Activated CD8-positive, alpha-beta memory T cell treated with anti-CD3 and anti-CD28 coated beads, Interleukin-2, amount 50 U/mL, for 4 hours (primary cell): ENCODE data around the gene MIB2.

ENCODE experiments used
- DNase-seq: peaks from one replicate; pipeline ENCODE4 v3.0.0-alpha.2; 2020

The MIB2 gene

DNA sequence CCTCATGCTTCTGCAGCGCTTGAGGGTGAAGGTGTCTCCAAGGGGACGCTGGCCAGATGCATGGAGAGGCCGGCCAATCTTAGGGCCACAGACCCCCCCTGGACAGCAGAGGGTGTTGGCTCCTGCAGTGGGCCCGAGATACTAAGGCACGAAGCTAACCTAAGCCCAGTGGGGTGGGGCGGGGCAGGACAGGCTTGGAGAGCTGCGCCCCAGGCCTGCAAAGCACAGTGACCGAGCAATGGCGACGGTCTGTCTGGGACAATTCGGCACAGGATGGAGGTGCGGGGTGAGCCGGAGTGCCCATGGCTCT lies 16.6 kb upstream of the MIB2 start:
- DNase-seq, result no peak

DNA sequence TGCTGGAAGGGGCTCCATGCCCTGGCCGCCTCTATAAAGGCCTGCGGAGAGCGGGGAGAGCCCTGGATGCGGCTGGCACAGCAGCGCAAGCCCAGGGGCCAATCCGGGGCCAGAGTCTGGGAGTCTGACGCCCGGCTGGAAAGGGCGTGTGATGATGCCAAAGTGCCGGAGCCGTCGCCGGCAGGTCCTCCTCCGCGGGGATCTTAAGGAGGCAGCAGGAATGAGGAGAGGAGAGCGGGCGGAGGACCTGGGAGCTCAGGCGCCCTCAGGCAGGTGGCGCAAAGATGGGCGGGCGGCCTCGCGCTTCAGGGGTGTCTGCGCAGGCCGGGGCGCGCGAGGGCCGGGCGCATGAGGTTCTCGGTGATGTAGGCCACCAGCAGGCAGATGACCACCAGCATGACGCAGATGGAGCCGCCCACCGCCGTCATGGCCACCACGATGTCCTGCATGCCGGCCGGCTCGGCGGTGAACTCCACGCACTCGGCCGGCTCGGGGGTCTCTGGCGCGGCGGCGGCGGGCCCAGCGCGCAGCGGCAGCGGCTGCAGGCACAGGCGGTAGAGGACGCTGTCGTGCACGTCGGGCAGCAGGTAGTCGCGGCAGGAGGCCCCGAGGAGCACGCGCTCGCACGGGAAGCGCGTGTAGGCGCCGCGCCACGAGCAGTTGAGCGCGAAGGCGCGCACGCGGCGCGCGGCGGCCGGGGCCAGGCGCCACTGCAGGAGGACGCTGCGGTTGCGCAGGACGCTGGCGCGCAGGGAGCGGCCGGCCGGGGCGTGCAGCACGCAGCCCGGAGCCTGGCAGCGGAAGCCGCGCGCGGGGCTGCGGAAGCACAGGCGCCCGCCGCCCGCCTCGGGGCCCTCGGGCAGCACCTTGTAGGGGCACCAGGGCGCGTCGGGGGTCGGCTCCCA lies 16.0 kb upstream of the MIB2 start:
- DNase-seq, result no peak

DNA sequence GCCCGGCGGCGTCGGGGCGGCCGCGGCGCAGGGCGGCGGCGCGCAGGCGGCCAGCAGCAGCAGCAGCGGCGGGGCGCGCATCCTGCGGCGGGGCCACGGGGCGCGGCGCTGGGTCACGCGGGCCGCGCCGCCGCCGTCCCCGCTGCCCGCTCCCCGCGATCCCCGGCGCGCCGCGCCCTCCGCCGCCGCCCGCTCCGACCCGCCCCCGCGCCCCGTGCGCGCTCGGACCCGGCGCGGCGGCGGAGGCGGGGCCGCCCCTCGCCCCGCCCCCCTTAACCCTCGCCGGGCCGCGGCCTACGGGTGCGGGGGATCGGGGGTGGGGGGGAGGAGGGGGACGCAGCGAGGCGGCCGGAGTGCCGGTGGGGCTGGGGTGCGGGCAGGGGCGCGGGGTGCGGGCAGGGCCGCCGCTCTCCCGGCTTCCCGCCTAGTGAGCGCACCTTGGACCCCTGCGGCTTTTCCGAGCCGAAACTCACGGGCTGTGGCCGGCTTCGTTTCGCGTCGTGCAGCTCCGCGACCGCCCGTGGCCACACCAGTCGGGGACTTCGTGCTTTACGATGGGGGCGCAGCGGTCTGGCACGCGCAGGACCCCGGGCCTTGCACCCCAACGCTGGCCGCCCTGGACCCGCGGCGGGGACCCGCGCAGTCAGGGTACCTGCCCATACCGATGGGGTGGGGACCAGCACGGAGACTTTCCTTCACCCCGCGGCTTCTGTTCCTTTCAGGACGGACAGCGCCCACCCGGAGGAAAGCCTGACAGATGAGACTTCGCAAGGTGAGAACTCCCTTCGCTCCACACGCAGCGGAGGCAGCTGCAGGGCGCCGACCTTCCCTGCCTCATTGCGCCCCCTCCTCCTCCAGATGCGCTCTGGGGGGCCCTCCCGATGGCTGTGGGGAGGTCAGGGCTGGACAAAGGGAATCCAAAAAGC lies 15.1 kb upstream of the MIB2 start, which contains the start of gene FNDC10:
TSS of gene FNDC10 (minus strand) at position 201 of the 926 bp plus-strand sequence. CDS start at position 81, 120 bp downstream.
- no peak for DNase-seq

DNA sequence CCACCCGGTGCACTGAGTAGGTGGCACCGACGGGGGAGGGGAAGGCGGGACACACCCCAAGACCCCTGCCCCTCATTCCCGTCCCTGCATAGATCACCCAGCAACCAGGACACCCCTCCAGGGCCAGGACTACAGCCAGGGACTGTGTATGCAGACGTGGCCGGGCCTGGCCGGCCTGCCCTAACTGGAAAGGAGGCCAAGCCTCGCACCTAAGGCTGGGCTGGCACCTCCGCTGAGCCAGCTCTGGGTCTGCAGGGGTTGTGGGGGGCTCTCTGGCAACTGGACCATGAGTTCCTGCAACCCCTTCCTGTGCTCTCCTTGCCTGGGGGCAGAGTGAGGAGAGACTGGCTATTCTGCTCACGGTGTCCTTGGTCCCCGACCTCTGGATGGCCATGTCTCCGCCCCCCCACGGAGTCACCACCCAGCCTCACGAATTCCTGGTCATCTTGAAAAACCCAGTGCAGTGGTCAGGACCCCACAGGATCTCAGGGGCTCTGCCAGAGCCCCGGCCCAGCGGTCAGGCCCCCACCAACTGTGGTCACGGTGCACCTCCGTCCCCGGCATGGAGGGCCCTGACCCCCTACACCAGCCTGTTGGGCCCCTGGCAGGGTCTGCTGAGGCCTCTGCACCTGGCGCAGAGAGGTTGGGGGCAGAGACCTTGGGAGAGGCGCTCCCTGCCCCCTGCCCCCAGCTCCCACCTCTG lies 14.3 kb upstream of the MIB2 start:
- no peak for DNase-seq

DNA sequence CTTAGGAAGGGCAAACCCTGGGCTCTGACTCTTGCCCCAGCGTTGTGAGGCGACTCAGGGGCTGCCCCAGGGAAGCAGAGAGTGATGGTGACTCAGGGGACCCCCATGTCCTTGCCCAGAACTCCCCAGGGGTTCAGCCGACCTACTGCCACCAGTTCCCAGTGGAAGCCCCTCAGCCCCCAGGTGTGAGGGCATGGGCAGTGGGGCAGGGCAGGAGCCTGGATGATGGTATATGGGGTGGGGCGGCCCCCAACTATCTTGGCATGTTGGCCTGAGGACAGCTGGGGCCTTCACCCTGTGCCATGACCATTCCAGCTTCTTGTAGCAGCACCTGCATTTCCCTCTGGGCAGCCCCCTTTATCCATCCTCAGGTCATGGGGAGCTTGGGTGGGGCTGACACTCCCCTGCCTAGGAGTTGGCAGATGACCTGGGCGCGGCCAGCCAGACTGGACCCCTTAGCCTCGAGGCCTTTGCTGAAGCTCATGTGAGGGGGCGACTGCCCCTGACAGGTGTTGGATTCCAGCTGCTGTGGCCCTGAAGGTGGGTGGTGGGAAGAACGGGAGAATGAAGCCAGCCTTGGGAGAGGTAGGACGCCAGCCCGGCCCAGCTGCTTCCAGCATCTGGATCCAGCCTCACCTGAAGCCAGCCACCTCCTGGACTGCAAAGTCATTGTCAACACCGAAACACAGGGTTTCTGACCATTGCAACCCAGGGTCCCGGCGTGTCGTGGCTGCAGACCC lies 13.6 kb upstream of the MIB2 start:
- no peak for DNase-seq

DNA sequence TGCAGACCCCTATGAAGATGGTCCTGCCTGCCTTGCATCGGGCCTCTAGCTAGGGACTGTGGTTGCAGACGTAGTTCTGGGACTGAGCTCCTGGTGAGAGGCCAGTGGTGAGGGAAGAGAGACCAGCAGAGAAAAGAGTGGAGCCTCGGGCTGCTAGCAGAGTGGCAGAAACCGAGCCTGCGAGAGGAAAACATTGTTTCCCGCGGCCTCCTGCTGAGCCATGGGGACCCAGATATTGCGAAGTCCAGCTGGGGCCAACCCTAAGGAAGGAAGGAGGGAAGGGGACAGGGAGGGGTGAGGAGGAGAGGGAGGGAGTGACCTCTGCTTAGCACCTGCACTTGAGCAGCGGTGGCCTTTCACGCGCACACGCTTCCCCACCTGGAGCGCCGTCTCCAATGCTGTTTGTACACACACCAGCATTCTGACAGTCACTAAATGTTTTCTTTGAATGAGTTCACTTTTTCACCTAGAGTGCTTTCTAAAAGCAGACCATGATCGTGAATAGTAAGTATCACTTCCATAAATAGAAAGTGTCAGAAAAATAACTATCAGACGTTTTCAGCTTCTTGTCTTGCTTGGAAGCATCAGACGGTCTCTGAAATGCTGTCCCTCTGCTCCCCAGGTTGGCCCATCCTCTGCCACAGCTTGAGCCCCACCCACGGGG lies 12.9 kb upstream of the MIB2 start:
- no peak for DNase-seq

DNA sequence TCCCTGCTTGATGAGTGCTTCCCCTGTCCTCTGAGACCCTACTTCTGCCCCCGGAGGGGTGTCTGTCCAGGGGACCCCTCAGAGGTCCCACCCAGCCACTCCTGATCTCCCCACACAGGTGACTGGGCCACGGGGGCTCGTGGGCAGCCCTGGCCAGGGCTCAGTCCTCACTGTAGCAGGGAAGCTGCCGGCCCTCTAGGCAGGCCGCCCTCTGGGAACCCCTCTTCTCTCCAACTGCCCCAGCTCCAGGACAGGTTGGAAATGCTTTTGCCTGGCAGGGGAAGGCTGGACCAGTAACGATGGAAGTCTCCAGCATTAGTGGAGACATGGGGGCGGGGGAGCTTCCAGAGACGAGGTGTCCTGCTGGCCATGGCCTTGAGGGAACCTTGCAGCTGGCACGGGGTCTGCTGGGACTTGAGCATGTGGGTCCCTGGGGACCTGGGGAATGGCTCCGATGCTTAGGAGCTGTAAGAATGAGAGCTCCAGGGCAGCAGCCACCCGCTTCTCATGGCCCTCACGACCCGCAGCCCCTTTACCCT lies 12.3 kb upstream of the MIB2 start:
- DNase-seq, result no peak

DNA sequence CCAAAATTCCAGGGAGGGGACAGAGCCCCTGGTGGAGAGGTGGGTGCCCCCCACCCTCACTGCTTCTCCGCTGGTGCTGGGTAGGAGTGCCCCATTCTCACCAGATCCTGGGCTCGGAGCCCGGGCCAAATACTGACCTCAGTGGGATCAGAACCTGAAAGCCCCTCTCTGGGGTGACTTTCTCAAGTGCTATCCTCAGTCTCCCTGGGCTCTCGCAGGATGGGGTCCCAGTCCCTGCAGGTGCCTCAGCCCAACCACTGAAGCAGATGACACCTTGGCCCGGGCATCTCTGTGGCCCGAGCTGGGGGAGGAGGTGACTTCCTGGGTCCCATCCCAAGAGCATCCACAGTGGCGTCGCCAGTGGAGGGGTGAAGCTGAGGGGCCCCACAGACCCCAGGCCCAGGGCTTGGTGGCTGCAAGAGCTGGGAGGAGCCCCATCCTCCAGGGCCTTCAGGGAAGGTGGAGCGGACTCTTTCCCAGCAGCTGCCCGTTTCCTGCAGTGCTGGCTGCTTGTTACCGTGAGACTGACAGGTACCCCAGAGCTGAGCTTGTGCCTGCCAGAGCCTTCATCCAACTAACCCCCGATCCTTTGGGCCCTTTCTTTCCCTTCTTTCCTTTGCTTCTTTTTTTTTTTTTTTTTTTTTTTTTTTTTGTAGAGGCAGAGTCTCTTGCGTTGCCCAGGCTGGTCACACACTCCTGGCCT lies 11.5 kb upstream of the MIB2 start:
- DNase-seq, result no peak

DNA sequence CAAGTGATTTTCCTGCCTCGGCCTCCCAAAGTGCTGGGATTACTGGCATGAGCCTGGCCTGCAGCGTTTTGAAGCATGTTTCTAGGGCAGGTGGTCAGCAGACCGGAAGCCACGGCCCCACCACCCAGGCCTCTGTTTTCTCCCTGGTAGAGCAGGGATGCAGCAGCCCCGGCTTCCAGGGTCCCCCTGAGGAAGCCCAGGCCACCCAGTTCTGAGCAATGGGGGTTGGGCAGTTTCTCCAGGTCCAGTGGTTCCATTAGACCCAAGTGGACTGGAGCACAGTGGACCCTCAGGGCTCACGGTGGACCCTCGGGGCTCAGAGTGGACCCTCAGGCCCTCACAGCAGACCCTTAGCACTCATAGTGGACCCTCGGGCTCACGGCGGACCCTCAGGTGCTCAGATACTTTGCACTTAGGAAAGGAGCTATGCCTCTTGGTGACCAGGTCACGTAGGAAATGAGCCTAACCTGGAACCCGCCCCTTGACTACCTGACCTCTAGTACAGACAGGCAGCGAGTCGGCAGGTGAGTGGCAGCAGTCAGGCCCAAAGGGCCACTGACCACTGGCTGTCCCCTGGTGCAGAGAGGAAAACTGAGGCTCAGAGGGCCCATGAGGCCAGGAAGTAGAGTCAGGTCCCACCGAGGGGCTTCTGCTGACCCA lies 10.8 kb upstream of the MIB2 start:
- no peak for DNase-seq

DNA sequence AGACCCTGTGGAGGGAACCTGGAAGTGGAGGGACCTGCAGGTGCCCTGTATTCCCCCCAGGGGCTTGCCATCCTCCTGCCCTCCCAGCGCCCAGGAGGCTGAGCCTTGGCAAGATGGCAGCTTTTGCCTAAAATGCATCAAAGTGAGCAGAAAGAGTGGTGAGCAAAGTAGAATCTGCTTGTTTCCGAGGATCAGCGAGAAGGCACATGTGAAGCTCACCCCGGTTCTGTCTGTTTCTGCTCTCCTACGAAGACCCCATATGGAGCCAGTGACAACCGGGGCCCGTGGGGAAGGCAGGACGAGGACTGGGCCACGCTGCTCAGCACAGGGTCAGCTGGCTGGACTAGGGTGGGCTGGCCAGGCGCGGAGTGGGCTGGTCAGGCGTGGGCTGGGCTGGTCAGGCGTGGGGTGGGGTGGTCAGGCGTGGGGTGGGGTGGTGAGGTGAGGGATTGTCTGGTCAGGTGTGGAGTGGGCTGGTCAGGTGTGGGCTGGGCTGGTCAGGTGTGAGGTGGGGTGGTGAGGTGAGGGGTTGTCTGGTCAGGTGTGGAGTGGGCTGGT lies 10.2 kb upstream of the MIB2 start:
- DNase-seq, result no peak

DNA sequence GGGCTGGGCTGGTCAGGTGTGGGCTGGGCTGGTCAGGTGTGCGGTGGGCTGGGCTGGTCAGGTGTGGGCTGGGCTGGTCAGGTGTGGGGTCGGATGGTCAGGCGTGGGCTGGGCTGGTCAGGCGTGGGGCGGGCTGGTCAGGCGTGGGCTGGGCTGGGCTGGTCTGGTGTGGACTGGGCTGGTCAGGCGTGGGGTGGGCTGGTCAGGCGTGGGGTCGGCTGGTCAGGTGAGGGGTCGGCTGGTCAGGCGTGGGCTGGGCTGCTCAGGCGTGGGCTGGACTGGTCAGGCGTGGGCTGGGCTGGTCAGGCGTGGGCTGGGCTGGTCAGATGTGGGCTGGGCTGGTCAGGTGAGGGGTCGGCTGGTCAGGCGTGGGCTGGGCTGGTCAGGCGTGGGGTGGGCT lies 9.6 kb upstream of the MIB2 start:
- DNase-seq, result no peak

DNA sequence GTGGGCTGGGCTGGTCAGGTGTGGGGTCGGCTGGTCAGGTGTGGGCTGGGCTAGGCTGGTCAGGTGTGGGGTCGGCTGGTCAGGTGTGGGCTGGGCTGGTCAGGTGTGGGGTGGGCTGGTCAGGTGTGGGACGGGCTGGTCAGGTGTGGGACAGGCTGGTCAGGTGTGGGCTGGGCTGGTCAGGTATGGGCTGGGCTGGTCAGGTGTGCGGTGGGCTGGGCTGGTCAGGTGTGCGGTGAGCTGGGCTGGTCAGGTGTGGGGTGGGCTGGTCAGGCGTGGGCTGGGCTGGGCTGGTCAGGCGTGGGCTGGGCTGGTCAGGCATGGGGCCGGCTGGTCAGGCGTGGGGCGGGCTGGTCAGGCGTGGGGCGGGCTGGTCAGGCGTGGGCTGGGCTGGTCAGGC lies 9.1 kb upstream of the MIB2 start:
- no peak for DNase-seq

DNA sequence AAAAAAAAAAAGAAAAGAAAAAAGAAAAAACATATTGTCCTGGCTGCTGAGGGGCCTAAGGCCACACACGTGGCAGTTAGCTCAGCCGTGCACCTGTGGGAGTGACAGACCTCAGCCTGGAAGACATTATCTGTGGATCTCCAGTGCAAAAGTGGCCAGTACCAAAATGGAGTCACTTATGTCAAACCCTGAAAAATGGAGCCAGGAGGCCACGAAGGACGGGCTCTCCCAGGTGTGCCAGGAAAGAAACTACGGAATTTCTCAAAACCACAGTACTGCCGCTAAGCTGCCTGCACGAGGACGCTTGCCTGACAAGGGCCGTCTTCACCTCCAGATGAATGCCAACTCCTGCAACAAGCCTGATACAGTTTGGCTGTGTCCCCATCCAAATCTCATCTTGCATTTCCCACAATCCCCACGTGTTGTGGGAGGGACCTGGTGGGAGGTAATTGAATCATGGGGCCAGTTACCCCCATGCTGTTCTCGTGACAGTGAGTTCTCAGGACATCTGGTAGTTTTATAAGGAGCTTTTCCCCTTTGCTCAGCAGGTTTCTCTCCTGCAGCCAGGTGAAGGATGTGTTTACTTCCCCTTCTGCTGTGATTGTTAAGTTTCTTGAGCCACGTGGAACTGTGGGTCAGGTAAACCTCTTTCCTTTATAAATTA lies 5.3 kb upstream of the MIB2 start:
- DNase-seq, result no peak

DNA sequence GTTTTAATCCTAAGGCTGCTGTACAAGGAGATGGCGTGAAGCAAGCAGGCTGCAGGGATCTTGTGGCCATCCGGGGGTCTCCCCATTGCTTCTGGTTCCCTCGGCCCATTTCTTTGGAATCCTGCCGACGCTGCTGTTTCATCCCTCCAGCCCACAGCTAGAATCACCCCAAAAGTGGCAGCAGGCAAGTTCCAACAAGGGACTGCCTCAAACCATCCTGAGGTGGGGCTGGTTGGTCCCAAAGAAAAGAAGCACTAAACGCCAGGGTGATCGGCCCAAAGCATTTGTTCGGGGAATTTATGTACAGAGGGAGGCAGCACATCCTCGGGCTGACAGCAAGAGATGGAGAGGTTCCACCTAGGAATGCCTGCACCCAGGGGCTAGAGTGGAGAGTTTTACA lies 4.5 kb upstream of the MIB2 start:
- DNase-seq, result no peak

DNA sequence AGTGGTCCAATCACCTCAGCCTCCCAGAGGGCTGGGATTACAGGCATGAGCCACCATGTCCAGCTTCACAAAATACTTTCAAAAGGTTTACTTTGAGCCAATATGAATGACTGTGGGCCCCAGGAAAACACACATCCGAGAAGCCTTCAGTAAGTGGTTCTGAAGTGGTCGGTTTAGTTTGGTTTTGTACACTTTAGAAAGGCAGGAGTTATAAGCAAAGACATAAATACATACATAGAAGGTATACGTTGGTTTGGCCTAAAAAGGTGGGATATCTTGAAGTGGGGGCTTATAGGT lies 3.2 kb upstream of the MIB2 start:
- DNase-seq, result no peak

DNA sequence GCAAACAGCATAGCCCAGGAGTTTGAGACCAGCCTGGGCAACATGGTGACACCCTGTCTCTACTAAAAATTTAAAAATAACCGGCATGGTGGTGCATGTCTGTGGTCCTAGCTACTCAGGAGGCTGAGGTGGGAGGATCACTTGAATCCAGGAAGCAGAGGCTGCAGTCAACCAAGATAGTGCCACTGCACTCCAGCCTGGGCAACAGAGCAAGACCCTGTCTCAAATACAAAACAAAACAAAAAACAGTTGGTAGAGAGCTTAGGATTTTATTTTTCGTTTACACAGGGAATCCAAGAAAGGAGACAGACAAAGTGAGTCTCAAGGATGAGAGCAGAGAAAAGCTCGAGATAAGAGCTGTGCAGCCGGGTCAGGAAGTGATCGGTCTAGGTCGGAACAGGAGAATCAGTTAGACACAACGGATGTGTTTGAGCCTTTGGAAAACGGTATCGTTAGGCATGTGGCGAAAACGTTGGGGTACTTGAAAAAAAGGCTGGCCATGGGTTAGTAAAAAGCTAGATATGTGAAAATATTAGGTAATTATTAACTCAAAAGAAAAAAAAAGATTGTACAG lies 1.7 kb upstream of the MIB2 start:
- DNase-seq, result no peak

DNA sequence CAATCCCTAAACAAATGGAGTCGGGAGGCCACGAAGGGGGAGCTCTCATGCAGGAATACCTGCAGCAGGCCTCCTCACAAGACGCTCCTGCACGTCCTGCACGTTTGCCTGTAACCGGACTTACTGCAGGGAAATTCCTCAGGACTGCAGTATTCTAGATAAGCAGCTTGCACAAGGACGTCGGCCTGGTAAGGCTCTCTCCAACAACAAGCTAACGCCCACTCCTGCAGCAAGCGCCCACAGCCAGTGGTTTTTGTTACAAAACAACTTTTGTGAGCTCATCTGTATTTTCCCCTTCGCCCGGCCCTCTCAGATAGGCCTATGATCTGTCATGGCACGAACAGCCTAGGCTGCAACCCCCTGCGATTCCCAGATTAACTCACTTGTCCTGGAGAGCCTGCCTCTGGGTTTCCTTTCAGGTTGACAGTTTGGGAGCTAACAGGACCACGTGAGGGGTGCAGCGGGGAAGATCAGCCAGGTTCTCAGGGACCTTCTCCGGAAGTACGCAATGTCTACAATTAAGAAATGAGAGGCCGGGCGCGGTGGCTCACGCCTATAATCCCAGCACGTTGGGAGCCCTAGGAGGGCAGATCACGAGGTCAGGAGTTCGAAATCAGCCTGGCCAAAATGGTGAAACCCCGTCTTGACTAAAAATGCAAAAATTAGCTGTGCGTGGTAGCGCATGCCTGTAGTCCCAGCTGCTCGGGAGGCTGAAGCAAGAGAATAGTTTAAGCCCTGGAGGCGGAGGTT lies 921 bp upstream of the MIB2 start:
- peak; percentile 64 for DNase-seq

DNA sequence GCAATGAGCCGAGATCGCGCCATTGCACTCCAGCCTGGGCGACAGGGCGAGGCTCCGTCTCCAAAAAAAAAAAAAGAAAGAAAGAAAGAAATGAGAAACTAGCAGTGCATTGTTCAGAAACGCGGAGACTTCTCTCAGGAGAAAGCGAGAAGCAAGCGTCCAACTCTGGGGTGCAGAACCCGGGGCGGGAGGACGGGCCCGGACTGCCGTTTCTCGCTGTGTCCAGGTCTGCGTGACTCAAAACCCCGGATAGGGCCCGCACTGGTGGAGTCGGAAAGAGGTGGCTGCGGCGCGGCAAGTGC lies 395 bp upstream of the MIB2 start:
- no peak for DNase-seq
